ENCODE data around the gene YBEY. TPM values are rescaled to one million over a fixed set of nuclear protein-coding genes. Genes with fewer than 3 reads are reported as not detected.

YBEY gene
- total RNA-seq, 1 experiment from 2014 or later = 38.2 TPM

- Histone ChIP-seq H3K4me3 (ENCODE audit: low read length) (no peak overlapping the region), H3F3A (ENCODE audit: low read length, unreplicated experiment) (no peaks in the 10 kb centered on the region), H4K20me1 (ENCODE audit: low read length) (0 out of 2 replicates have a peak, but pooled peaks cover 11% of the 10 kb centered on the region), H3K9ac (ENCODE audit: low read length) (no peak overlapping the region), H3K4me1 (ENCODE audit: insufficient read depth, low read length) (peaks cover 21% of the 10 kb centered on the region), H3K9me3 (ENCODE audit: low read length) (no peaks in the 10 kb centered on the region), H3K27ac (ENCODE audit: low read length) (no peak overlapping the region), H3K4me2 (ENCODE audit: low read length) (no peak overlapping the region), H3K79me2 (ENCODE audit: low read length) (peaks cover 75% of the 10 kb centered on the region), H3K9me2 (replicated peaks; ENCODE audit: low read length) (no peaks in the 10 kb centered on the region), H2AFZ (ENCODE audit: low read length) (no peak overlapping the region), H3K36me3 (ENCODE audit: low read depth, low read length) (peaks cover 51% of the 10 kb centered on the region), H3K27me3 (ENCODE audit: low read length) (no peaks in the 10 kb centered on the region)
- CTCF ChIA-PET = no interaction called here
- DNase-seq = no peak
- intact Hi-C loops (cut with micrococcal nuclease) = loop anchor here (10.0 kb wide), 1 partner anchor 65 kb away; no protein-coding TSS in a partner anchor
- no TSS peak for BruUV-seq (replicated peaks)
- no peak for ATAC-seq
- POLR2A ChIA-PET (ENCODE audit: unreplicated experiment) = no interaction called here
- TF ChIP-seq CTCF (conservative IDR thresholded peaks at IDR 0.05; ENCODE audit: low read depth, low read length) (no peak), EZH2 (IDR thresholded peaks at IDR 0.05; ENCODE audit: low read length, unreplicated experiment) (no peak), EZH2phosphoT487 (IDR thresholded peaks at IDR 0.05; ENCODE audit: borderline replicate concordance, low read length) (no peak)
Measured at GRCh38 chr21:46329796-46330195, 43.7 kb downstream of the YBEY start.

GRCh38 chr21:46334351-46335140 is 48.4 kb downstream of the YBEY start:
- BruUV-seq (replicated peaks) = no TSS peak
- ChIA-PET CTCF (no interaction called here), POLR2A (ENCODE audit: unreplicated experiment) (no interaction called here)
- Histone ChIP-seq H3K9me3 (ENCODE audit: low read length) (no peaks in the 10 kb centered on the region), H3K4me1 (ENCODE audit: insufficient read depth, low read length) (peaks cover 9% of the 10 kb centered on the region; the same call in 1 of the 2 replicates), H3K27me3 (ENCODE audit: low read length) (no peaks in the 10 kb centered on the region), H2AFZ (ENCODE audit: low read length) (no peak overlapping the region), H3F3A (ENCODE audit: low read length, unreplicated experiment) (no peaks in the 10 kb centered on the region), H3K36me3 (ENCODE audit: low read depth, low read length) (peaks cover 57% of the 10 kb centered on the region), H3K4me2 (ENCODE audit: low read length) (no peak overlapping the region), H3K4me3 (ENCODE audit: low read length) (no peak overlapping the region), H3K27ac (ENCODE audit: low read length) (no peak overlapping the region), H4K20me1 (ENCODE audit: low read length) (0 out of 2 replicates have a peak, but pooled peaks cover 4% of the 10 kb centered on the region), H3K9ac (ENCODE audit: low read length) (no peak overlapping the region), H3K79me2 (ENCODE audit: low read length) (peaks cover 45% of the 10 kb centered on the region), H3K9me2 (replicated peaks; ENCODE audit: low read length) (no peaks in the 10 kb centered on the region)
- intact Hi-C loops (cut with micrococcal nuclease) = no loop called here
- ATAC-seq (no peak), DNase-seq (no peak)
- TF ChIP-seq CTCF (conservative IDR thresholded peaks at IDR 0.05; ENCODE audit: low read depth, low read length) (no peak), EZH2 (IDR thresholded peaks at IDR 0.05; ENCODE audit: low read length, unreplicated experiment) (no peak), EZH2phosphoT487 (IDR thresholded peaks at IDR 0.05; ENCODE audit: borderline replicate concordance, low read length) (no peak)

GRCh38 chr21:46336603-46337002 is 50.5 kb downstream of the YBEY start:
- Histone ChIP-seq H3K9me2 (replicated peaks; ENCODE audit: low read length) (no peaks in the 10 kb centered on the region), H3K79me2 (ENCODE audit: low read length) (peaks cover 41% of the 10 kb centered on the region), H3K4me2 (ENCODE audit: low read length) (no peak overlapping the region), H3F3A (ENCODE audit: low read length, unreplicated experiment) (no peaks in the 10 kb centered on the region), H3K36me3 (ENCODE audit: low read depth, low read length) (peaks cover 52% of the 10 kb centered on the region), H3K27me3 (ENCODE audit: low read length) (no peaks in the 10 kb centered on the region), H3K4me3 (ENCODE audit: low read length) (no peak overlapping the region), H3K27ac (ENCODE audit: low read length) (no peak overlapping the region), H4K20me1 (ENCODE audit: low read length) (0 out of 2 replicates have a peak, but pooled peaks cover 4% of the 10 kb centered on the region), H2AFZ (ENCODE audit: low read length) (no peak overlapping the region), H3K9me3 (ENCODE audit: low read length) (no peaks in the 10 kb centered on the region), H3K9ac (ENCODE audit: low read length) (no peak overlapping the region), H3K4me1 (ENCODE audit: insufficient read depth, low read length) (peaks cover 9% of the 10 kb centered on the region; the same call in 1 of the 2 replicates)
- ChIA-PET POLR2A (ENCODE audit: unreplicated experiment) (no interaction called here), CTCF (no interaction called here)
- TF ChIP-seq EZH2 (IDR thresholded peaks at IDR 0.05; ENCODE audit: low read length, unreplicated experiment) (no peak), EZH2phosphoT487 (IDR thresholded peaks at IDR 0.05; ENCODE audit: borderline replicate concordance, low read length) (no peak), CTCF (conservative IDR thresholded peaks at IDR 0.05; ENCODE audit: low read depth, low read length) (no peak)
- no TSS peak for BruUV-seq (replicated peaks)
- intact Hi-C loops (cut with micrococcal nuclease) = no loop called here
- ATAC-seq (no peak), DNase-seq (no peak)

Data from PC-3 (cell line).